Neural cell (in vitro differentiated cells): ENCODE data around the gene TRAPPC2L. TPM values are rescaled to one million over a fixed set of nuclear protein-coding genes. Genes with fewer than 3 reads are reported as not detected.

ENCODE experiments used
- H2AFZ ChIP-seq: fragments of 200-600, 300-800 bp; sonication (generic), shearing (Covaris generic); 2 replicates; pipeline ENCODE4 v1.6.0; 2014; ENCODE audit warnings: low read depth, mild to moderate bottlenecking, antibody characterized with exemption, low read length, moderate library complexity
- H3F3A ChIP-seq: fragments of 200-600 bp; shearing (Covaris generic); 2 replicates; pipeline ENCODE4 v1.6.1; 2016; ENCODE audit warnings: mild to moderate bottlenecking, moderate library complexity, mixed read lengths, antibody characterized with exemption, low read length; ENCODE audit not compliant: insufficient read depth, poor library complexity, severe bottlenecking
- H3K27ac ChIP-seq: fragments of 200-600, 300-800 bp; sonication (generic), shearing (Covaris generic); 2 replicates; pipeline ENCODE4 v1.5.1; 2014; ENCODE audit warnings: mild to moderate bottlenecking, low read length, moderate library complexity
- H3K27me3 ChIP-seq: fragments of 300-800, 200-600 bp; sonication (generic), shearing (Covaris generic); 2 replicates; pipeline ENCODE4 v1.6.0; 2014; ENCODE audit warnings: mild to moderate bottlenecking, low read depth, low read length, moderate library complexity; ENCODE audit not compliant: insufficient read depth
- H3K36me3 ChIP-seq: fragments of 300-800, 200-600 bp; sonication (generic), shearing (Covaris generic); 2 replicates; pipeline ENCODE4 v1.5.1; 2014; ENCODE audit warnings: mild to moderate bottlenecking, antibody characterized with exemption, low read length, moderate library complexity; ENCODE audit not compliant: insufficient read depth
- H3K4me2 ChIP-seq: fragments of 300-800, 200-600 bp; sonication (generic), shearing (Covaris generic); 2 replicates; pipeline ENCODE4 v1.6.0; 2014; ENCODE audit warnings: mild to moderate bottlenecking, low read length
- H3K4me3 ChIP-seq: fragments of 300-800, 200-600 bp; sonication (generic), shearing (Covaris generic); 2 replicates; pipeline ENCODE4 v1.5.1; 2014; ENCODE audit warnings: mild to moderate bottlenecking, low read length, moderate library complexity
- H3K79me2 ChIP-seq: fragments of 200-600 bp; shearing (Covaris generic); replicated peaks from 2 replicates; pipeline ENCODE4 v1.6.0; 2014; ENCODE audit warnings: mild to moderate bottlenecking, low read length, moderate library complexity; ENCODE audit not compliant: insufficient read depth
- H3K9ac ChIP-seq: fragments of 300-800, 200-600 bp; sonication (generic), shearing (Covaris generic); 2 replicates; pipeline ENCODE4 v1.6.1; 2016; ENCODE audit warnings: mild to moderate bottlenecking, low read length, mixed read lengths
- H3K9me2 ChIP-seq: fragments of 200-600 bp; shearing (Covaris generic); 2 replicates; pipeline ENCODE4 v1.6.1; 2016; ENCODE audit warnings: mild to moderate bottlenecking, low read length, mixed read lengths; ENCODE audit not compliant: insufficient read depth
- H3K9me3 ChIP-seq: fragments of 200-600, 300-800 bp; sonication (generic), shearing (Covaris generic); 2 replicates; pipeline ENCODE4 v1.6.1; 2016; ENCODE audit warnings: mild to moderate bottlenecking, mixed run types, low read length, moderate library complexity, mixed read lengths
- H4K20me1 ChIP-seq: fragments of 200-600 bp; shearing (Covaris generic); 2 replicates; pipeline ENCODE4 v1.6.1; 2016; ENCODE audit warnings: mild to moderate bottlenecking, mixed run types; ENCODE audit not compliant: insufficient read depth
- EP300 ChIP-seq: fragments of 450-650 bp; conservative IDR thresholded peaks from 2 replicates; pipeline ENCODE4 v1.6.1; 2014; ENCODE audit warnings: antibody characterized with exemption, mild to moderate bottlenecking, moderate library complexity; ENCODE audit not compliant: poor library complexity, severe bottlenecking
- EZH2 ChIP-seq: fragments of 200-600, 300-800 bp; shearing (Covaris generic), sonication (generic); IDR thresholded peaks from 2 replicates; pipeline ENCODE4 v1.6.1; 2014; ENCODE audit warnings: antibody characterized with exemption, low read length, borderline replicate concordance, mild to moderate bottlenecking; ENCODE audit not compliant: insufficient read depth, poor library complexity, severe bottlenecking
- MXI1 ChIP-seq: fragments of 450-650 bp; conservative IDR thresholded peaks from 2 replicates; pipeline ENCODE4 v1.6.1; 2014; ENCODE audit warnings: antibody characterized with exemption, mild to moderate bottlenecking; ENCODE audit not compliant: poor library complexity, severe bottlenecking
- POLR2AphosphoS5 ChIP-seq: IDR thresholded peaks from 2 replicates; pipeline ENCODE4 v1.6.1; 2012
- RAD21 ChIP-seq: fragments of 450-650 bp; conservative IDR thresholded peaks from 2 replicates; pipeline ENCODE4 v1.6.1; 2014; ENCODE audit warnings: antibody characterized with exemption, mild to moderate bottlenecking, moderate library complexity
- REST ChIP-seq: IDR thresholded peaks from 2 replicates; pipeline ENCODE4 v1.6.1; 2012; ENCODE audit warnings: borderline replicate concordance
- SMC3 ChIP-seq: fragments of 450-650 bp; conservative IDR thresholded peaks from 2 replicates; pipeline ENCODE4 v1.6.1; 2014; ENCODE audit warnings: antibody characterized with exemption, mild to moderate bottlenecking, moderate library complexity; ENCODE audit not compliant: poor library complexity
- TAF1 ChIP-seq: IDR thresholded peaks from 2 replicates; pipeline ENCODE4 v1.6.1; 2012; ENCODE audit warnings: low read depth
- polyA plus RNA-seq: library from polyadenylated mRNA; depleted of rRNA; stranded (reverse); fragments of >200 nt; gene quantifications from 2 replicates; pipeline ENCODE4 v1.2.3, GENCODE V29; 2014
- TF ChIP-seq, protein P1 (sequence below): fragments of 450-650 bp; IDR thresholded peaks from 2 replicates; pipeline ENCODE4 v1.5.1; 2014; ENCODE audit warnings: antibody characterized with exemption, mild to moderate bottlenecking, moderate library complexity; ENCODE audit not compliant: poor library complexity, severe bottlenecking

The TRAPPC2L gene
- polyA plus RNA-seq, 1 donor from 2014 or later = 70.2 TPM

GRCh38 chr16:88807626-88808453 is 49.1 kb upstream of the TRAPPC2L start:
- no peaks in the 10 kb centered on the region for H3K36me3 ChIP-seq

DNA sequence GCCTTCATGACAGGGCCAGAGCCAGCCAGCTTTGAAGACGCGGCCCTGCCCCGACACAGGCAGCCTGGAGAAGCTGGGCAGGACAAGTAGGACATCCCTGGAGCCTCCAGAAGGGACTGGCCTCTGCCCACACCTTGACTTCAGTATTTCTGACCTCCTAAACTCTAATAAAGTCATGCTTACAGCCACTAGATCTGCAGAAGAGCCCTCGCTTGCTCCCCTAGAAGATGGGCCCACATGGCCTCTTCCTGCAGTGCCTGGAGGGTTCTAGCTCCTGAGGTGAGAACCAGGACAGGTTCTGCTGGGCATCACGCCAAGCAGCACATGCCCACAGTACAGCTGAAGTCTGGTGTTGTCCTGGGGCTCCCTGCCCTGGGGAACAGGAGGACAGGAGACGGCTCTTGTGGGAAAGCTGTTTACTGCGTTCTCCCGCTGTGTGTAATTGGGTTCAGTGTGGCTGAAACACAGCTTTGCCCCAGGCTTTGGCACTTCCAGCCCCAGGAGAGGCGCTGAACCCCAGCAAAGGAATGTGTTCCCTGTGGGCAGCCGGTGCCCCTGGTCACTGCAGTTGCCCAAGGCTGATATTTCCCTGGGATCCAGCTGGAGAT is 47.8 kb upstream of the TRAPPC2L start:
- no peak overlapping the region for H3K27ac ChIP-seq
- peaks cover 6% of the 10 kb centered on the region for H3K79me2 ChIP-seq
- TF ChIP-seq REST = no peak
- TF ChIP-seq SMC3 = no peak
- TF ChIP-seq TAF1 = no peak
- TF ChIP-seq EZH2 = no peak
- no peak for TF ChIP-seq EP300
- TF ChIP-seq POLR2AphosphoS5 = no peak
- TF ChIP-seq MXI1 = no peak
- no peak overlapping the region for H2AFZ ChIP-seq
- no peak overlapping the region for H3K9ac ChIP-seq
- no peaks in the 10 kb centered on the region for H3K27me3 ChIP-seq
- H3K36me3 ChIP-seq = no peaks in the 10 kb centered on the region
- no peaks in the 10 kb centered on the region for H3K9me3 ChIP-seq
- H3K9me2 ChIP-seq = no peaks in the 10 kb centered on the region
- no peak overlapping the region for H3K4me2 ChIP-seq
- no peaks in the 10 kb centered on the region for H4K20me1 ChIP-seq
- H3K4me3 ChIP-seq = no peak overlapping the region
- H3F3A ChIP-seq = no peaks in the 10 kb centered on the region

More at GRCh38 chr16:88807626-88808453, 49.1 kb upstream of the TRAPPC2L start:
- no peaks in the 10 kb centered on the region for H3K9me2 ChIP-seq
- H3K4me2 ChIP-seq = no peak overlapping the region
- H2AFZ ChIP-seq = no peak overlapping the region
- no peaks in the 10 kb centered on the region for H4K20me1 ChIP-seq
- H3K79me2 ChIP-seq = peaks cover 7% of the 10 kb centered on the region
- no peaks in the 10 kb centered on the region for H3K9me3 ChIP-seq
- no peak for TF ChIP-seq MXI1
- TF ChIP-seq TAF1 = no peak
- no peak for TF ChIP-seq RAD21
- TF ChIP-seq POLR2AphosphoS5 = no peak
- TF ChIP-seq EZH2 = no peak
- TF ChIP-seq EP300 = no peak
- TF ChIP-seq, protein P1, sequence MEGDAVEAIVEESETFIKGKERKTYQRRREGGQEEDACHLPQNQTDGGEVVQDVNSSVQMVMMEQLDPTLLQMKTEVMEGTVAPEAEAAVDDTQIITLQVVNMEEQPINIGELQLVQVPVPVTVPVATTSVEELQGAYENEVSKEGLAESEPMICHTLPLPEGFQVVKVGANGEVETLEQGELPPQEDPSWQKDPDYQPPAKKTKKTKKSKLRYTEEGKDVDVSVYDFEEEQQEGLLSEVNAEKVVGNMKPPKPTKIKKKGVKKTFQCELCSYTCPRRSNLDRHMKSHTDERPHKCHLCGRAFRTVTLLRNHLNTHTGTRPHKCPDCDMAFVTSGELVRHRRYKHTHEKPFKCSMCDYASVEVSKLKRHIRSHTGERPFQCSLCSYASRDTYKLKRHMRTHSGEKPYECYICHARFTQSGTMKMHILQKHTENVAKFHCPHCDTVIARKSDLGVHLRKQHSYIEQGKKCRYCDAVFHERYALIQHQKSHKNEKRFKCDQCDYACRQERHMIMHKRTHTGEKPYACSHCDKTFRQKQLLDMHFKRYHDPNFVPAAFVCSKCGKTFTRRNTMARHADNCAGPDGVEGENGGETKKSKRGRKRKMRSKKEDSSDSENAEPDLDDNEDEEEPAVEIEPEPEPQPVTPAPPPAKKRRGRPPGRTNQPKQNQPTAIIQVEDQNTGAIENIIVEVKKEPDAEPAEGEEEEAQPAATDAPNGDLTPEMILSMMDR = no peak
- TF ChIP-seq REST = no peak
- TF ChIP-seq SMC3 = no peak
- H3K27me3 ChIP-seq = no peaks in the 10 kb centered on the region
- no peak overlapping the region for H3K9ac ChIP-seq
- no peaks in the 10 kb centered on the region for H3F3A ChIP-seq
- H3K4me3 ChIP-seq = no peak overlapping the region
- no peak overlapping the region for H3K27ac ChIP-seq
